PC-3 (cell line): ENCODE measurements around the gene IL20RA.

Experiments
- CTCF ChIP-seq: fragments of 300-600 bp; sonication (generic); conservative IDR thresholded peaks from 2 replicates; pipeline ENCODE4 v1.5.1; 2017; ENCODE audit warnings: antibody characterized with exemption, low read depth, mild to moderate bottlenecking, low read length
- EZH2phosphoT487 ChIP-seq: fragments of 300-600 bp; sonication (generic); IDR thresholded peaks from 2 replicates; pipeline ENCODE4 v1.6.1; 2018; ENCODE audit warnings: mild to moderate bottlenecking, antibody characterized with exemption, low read length, borderline replicate concordance

DNA sequence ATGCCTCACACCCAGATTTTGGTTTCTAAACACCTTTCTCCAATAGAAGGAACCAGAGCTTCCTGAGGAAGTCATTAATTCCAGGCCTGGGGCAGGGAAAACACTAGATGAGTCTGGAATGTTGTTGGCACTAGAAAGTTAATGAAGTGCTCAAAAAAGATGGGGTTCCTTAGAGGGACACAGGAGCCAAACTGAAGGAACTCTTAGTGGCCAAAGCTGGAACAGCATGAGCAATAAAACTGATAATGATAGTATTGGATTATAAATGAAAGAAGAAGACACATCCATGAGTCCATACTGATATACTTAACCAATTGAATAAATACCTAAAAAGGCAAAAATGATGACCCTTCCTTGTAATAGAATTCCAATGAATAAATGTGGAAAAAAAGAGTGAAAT lies 4.4 kb downstream of the IL20RA start:
- TF ChIP-seq CTCF (no peak; the same call in 1 of the 2 replicates), EZH2phosphoT487 (no peak)
